ENCODE results near the gene HOOK2. TPM values are rescaled to one million over a fixed set of nuclear protein-coding genes. Genes with fewer than 3 reads are reported as not detected.

The HOOK2 gene
- total and polyA plus RNA-seq, 2 of the 8 experiments (the other 6 are each of a cell fraction or from before 2014, with no cell fraction given), result 23.8 to 63.2 TPM

DNA sequence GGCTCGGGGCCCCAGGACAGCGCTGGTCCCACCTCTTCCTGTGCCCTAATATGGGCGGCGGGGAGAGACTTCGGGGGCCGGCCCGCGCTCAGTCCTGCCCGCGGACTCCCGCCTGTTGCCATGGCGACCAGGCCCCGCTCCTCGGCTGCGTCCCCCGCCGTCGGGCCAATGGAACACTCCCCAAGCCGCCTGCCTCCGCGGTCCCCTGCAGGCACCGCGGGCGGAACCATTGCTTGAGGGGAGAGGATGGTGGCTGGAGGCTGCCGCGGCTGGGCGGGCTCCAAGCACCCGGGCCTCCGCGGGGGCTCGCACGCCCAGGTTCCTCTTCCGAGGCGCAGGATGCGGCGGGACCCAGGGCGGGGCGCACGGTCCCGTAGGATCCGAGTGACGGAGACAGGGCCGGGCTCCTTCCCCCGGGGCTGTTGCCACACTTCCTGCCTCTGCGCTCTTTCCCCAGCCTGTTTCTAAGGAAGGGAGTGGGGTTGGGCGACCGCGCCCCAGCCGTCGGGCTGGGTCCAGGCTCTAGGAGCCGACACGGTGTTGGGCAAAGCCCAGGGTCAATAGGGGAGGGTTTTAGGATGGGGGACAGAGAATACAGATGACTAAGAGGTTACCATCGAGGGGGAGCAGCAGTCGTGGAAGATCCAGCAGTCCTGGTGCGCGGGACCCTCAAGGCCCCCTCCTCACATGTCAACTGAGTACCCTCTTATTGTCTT, 14.7 kb upstream of the HOOK2 start (continued):
- TF ChIP-seq SIN3A (conservative IDR thresholded peaks at IDR 0.05 in 1 of 2, IDR thresholded peaks at IDR 0.05 in 1 of 2; ENCODE audit: low read depth in 1 of 2, low read length in 2 of 2) (peak; percentile 5 to 94; a peak in 2 of 4 replicates), CHD1 (IDR thresholded peaks at IDR 0.05; ENCODE audit: low read depth, low read length) (peak; percentile 94), YY1 (IDR thresholded peaks at IDR 0.05; ENCODE audit: low read depth, low read length) (peak; percentile 21; the same call in 1 of the 2 replicates), MAX (IDR thresholded peaks at IDR 0.05) (peak; percentile 75), BACH1 (IDR thresholded peaks at IDR 0.05; ENCODE audit: low read length) (no peak), POLR2AphosphoS5 (IDR thresholded peaks at IDR 0.05; ENCODE audit: low read depth, low read length) (no peak), SRF (IDR thresholded peaks at IDR 0.05; ENCODE audit: low read depth, low read length) (peak; percentile 97), SP1 (IDR thresholded peaks at IDR 0.05; ENCODE audit: low read depth, low read length) (0 out of 2 replicates have a peak, but pooled peaks have one; percentile 48), TCF12 (IDR thresholded peaks at IDR 0.05; ENCODE audit: low read depth, low read length) (0 out of 2 replicates have a peak, but pooled peaks have one; percentile 16), PHF8 (conservative IDR thresholded peaks at IDR 0.05; ENCODE audit: low read depth, low read length) (0 out of 2 replicates have a peak, but pooled peaks have one; percentile 28)
- TF ChIP-seq, protein P1, sequence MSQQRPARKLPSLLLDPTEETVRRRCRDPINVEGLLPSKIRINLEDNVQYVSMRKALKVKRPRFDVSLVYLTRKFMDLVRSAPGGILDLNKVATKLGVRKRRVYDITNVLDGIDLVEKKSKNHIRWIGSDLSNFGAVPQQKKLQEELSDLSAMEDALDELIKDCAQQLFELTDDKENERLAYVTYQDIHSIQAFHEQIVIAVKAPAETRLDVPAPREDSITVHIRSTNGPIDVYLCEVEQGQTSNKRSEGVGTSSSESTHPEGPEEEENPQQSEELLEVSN (IDR thresholded peaks at IDR 0.05), result peak; percentile 62
